H9 (cell line): ENCODE data around the gene OBI1. TPM values are rescaled to one million over a fixed set of nuclear protein-coding genes. Genes with fewer than 3 reads are reported as not detected.

ENCODE experiments used
- DNase-seq: peaks from one replicate; pipeline ENCODE4 v3.0.0-alpha.2; 2017
- H2AFZ ChIP-seq: one replicate; pipeline ENCODE4 v1.6.1; 2013; ENCODE audit warnings: mild to moderate bottlenecking, low read length, control low read depth, moderate library complexity
- H2AK5ac ChIP-seq: 2 replicates; pipeline ENCODE4 v1.6.1; 2013; ENCODE audit warnings: low read length, control low read depth, mixed read lengths; ENCODE audit not compliant: insufficient read length
- H2BK120ac ChIP-seq: one replicate; pipeline ENCODE4 v1.6.1; 2013; ENCODE audit warnings: low read depth, mild to moderate bottlenecking, low read length, control low read depth, inconsistent platforms; ENCODE audit not compliant: poor library complexity, severe bottlenecking
- H2BK12ac ChIP-seq: 2 replicates; pipeline ENCODE4 v1.6.1; 2013; ENCODE audit warnings: low read length, control low read depth, mixed read lengths, low read depth; ENCODE audit not compliant: insufficient read length
- H2BK15ac ChIP-seq: 2 replicates; pipeline ENCODE4 v1.6.1; 2013; ENCODE audit warnings: low read depth, low read length, control low read depth
- H2BK20ac ChIP-seq: one replicate; pipeline ENCODE4 v1.6.1; 2013; ENCODE audit warnings: low read depth, mild to moderate bottlenecking, low read length, control low read depth, inconsistent platforms; ENCODE audit not compliant: poor library complexity, severe bottlenecking
- H2BK5ac ChIP-seq: 2 replicates; pipeline ENCODE4 v1.6.1; 2013; ENCODE audit warnings: low read length, control low read depth, mixed read lengths; ENCODE audit not compliant: insufficient read length
- H3K14ac ChIP-seq: 2 replicates; pipeline ENCODE4 v1.6.1; 2013; ENCODE audit warnings: low read length, control low read depth; ENCODE audit not compliant: insufficient read depth
- H3K18ac ChIP-seq: 2 replicates; pipeline ENCODE4 v1.6.1; 2013; ENCODE audit warnings: low read depth, mild to moderate bottlenecking, mixed read lengths, low read length, control low read depth; ENCODE audit not compliant: insufficient read length
- H3K23ac ChIP-seq: 2 replicates; pipeline ENCODE4 v1.6.1; 2013; ENCODE audit warnings: low read length, control low read depth, mixed read lengths, low read depth; ENCODE audit not compliant: insufficient read length
- H3K23me2 ChIP-seq: 2 replicates; pipeline ENCODE4 v1.6.1; 2013; ENCODE audit warnings: low read depth, mild to moderate bottlenecking, mixed read lengths, low read length, control low read depth; ENCODE audit not compliant: insufficient read length, poor library complexity, severe bottlenecking
- H3K27ac ChIP-seq: 2 replicates; pipeline ENCODE4 v1.5.1; 2013; ENCODE audit warnings: low read length, control low read depth, mixed read lengths, low read depth; ENCODE audit not compliant: insufficient read length
- H3K27me3 ChIP-seq: 2 replicates; pipeline ENCODE4 v1.6.1; 2013; ENCODE audit warnings: low read length, control low read depth, inconsistent platforms; ENCODE audit not compliant: insufficient read depth
- H3K4ac ChIP-seq: 2 replicates; pipeline ENCODE4 v1.6.1; 2013; ENCODE audit warnings: low read depth, mild to moderate bottlenecking, control low read depth, inconsistent platforms, low read length, moderate library complexity
- H3K4me1 ChIP-seq: 2 replicates; pipeline ENCODE4 v1.6.1; 2013; ENCODE audit warnings: low read length, control low read depth, inconsistent platforms; ENCODE audit not compliant: insufficient read depth
- H3K4me2 ChIP-seq: 2 replicates; pipeline ENCODE4 v1.6.1; 2013; ENCODE audit warnings: low read length, control low read depth, mixed read lengths; ENCODE audit not compliant: insufficient read length, insufficient read depth
- H3K56ac ChIP-seq: 2 replicates; pipeline ENCODE4 v1.6.1; 2013; ENCODE audit warnings: low read depth, mild to moderate bottlenecking, mixed read lengths, low read length, control low read depth; ENCODE audit not compliant: insufficient read length
- H3K79me1 ChIP-seq: 2 replicates; pipeline ENCODE4 v1.6.1; 2013; ENCODE audit warnings: low read depth, mild to moderate bottlenecking, moderate library complexity, low read length, control low read depth, inconsistent platforms; ENCODE audit not compliant: insufficient read depth, poor library complexity, severe bottlenecking
- H3K79me2 ChIP-seq: 2 replicates; pipeline ENCODE4 v1.6.1; 2013; ENCODE audit warnings: low read length, control low read depth, inconsistent platforms; ENCODE audit not compliant: insufficient read depth
- H3K9ac ChIP-seq: 2 replicates; pipeline ENCODE4 v1.6.1; 2013; ENCODE audit warnings: low read length, control low read depth, mixed read lengths; ENCODE audit not compliant: insufficient read length; ENCODE audit errors: extremely low read depth
- H3K9me3 ChIP-seq: one replicate; pipeline ENCODE4 v1.6.1; 2013; ENCODE audit warnings: low read depth, low read length, inconsistent platforms; ENCODE audit not compliant: control insufficient read depth
- H3T11ph ChIP-seq: one replicate; pipeline ENCODE4 v1.6.1; 2013; ENCODE audit warnings: mild to moderate bottlenecking, low read length, control low read depth, inconsistent platforms
- H4K20me1 ChIP-seq: one replicate; pipeline ENCODE4 v1.6.1; 2013; ENCODE audit not compliant: control insufficient read depth, insufficient read length, insufficient read depth
- H4K5ac ChIP-seq: 2 replicates; pipeline ENCODE4 v1.6.1; 2013; ENCODE audit warnings: low read depth, mild to moderate bottlenecking, mixed read lengths, low read length, control low read depth; ENCODE audit not compliant: insufficient read length
- H4K8ac ChIP-seq: replicated peaks from 2 replicates; pipeline ENCODE4 v1.6.1; 2013; ENCODE audit warnings: low read length, control low read depth, mixed read lengths, low read depth; ENCODE audit not compliant: insufficient read length
- H4K91ac ChIP-seq: 2 replicates; pipeline ENCODE4 v1.6.1; 2013; ENCODE audit warnings: low read depth, mild to moderate bottlenecking, moderate library complexity, mixed read lengths, low read length, control low read depth; ENCODE audit not compliant: insufficient read length
- H3K27ac Mint-ChIP-seq, 3 experiments: 2 replicates in 2 of 3; 3 replicates in 1 of 3; pipeline ENCODE4 v1.8.0; 2020 to 2021; ENCODE audit warnings: mixed read lengths in 3 of 3, mild to moderate bottlenecking in 1 of 3, moderate library complexity in 1 of 3
- H3K27me3 Mint-ChIP-seq: 2 replicates; pipeline ENCODE4 v1.8.0; 2021; ENCODE audit warnings: low read depth, mild to moderate bottlenecking, moderate library complexity, mixed read lengths
- H3K36me3 Mint-ChIP-seq, 3 experiments: 2 replicates in 2 of 3; 3 replicates in 1 of 3; pipeline ENCODE4 v1.8.0; 2020 to 2021; ENCODE audit warnings: low read depth in 3 of 3, mixed read lengths in 3 of 3; ENCODE audit not compliant: insufficient read depth in 1 of 3
- H3K4me1 Mint-ChIP-seq, 2 experiments: 2 replicates each; pipeline ENCODE4 v1.8.0; 2020; ENCODE audit warnings: mixed read lengths in 2 of 2
- H3K4me3 Mint-ChIP-seq, 2 experiments: 2 replicates in 1 of 2; 3 replicates in 1 of 2; pipeline ENCODE4 v1.8.0; 2020 to 2021; ENCODE audit warnings: mild to moderate bottlenecking in 2 of 2, mixed read lengths in 2 of 2, moderate library complexity in 1 of 2
- H3K9me3 Mint-ChIP-seq, 2 experiments: 2 replicates in 1 of 2; 3 replicates in 1 of 2; pipeline ENCODE4 v1.8.0; 2020; ENCODE audit warnings: mild to moderate bottlenecking in 2 of 2, mixed read lengths in 2 of 2, moderate library complexity in 1 of 2
- WGBS: extraction: QIAGEN DNeasy Blood & Tissue Kit; methylation state at CpG from one replicate; pipeline ENCODE4 v1.1.7; 2013; ENCODE audit warnings: missing lambda C conversion rate, low lambda C conversion rate, mixed read lengths; ENCODE audit not compliant: insufficient read length; ENCODE audit errors: extremely low coverage; 5-methylcytosine and 5-hydroxymethylcytosine counted together
- total RNA-seq: library from RNA; stranded (reverse); gene quantifications from 2 replicates; pipeline ENCODE4 v1.2.1, GENCODE V29; 2021
- TF ChIP-seq, protein P1 (sequence below): fragments of 200-600 bp; sonication (generic); conservative IDR thresholded peaks from 3 replicates; pipeline ENCODE4 v1.8.0; 2021; ENCODE audit warnings: antibody characterized with exemption, mild to moderate bottlenecking

OBI1 gene
- total RNA-seq, 1 experiment from 2014 or later = 24.4 TPM

DNA sequence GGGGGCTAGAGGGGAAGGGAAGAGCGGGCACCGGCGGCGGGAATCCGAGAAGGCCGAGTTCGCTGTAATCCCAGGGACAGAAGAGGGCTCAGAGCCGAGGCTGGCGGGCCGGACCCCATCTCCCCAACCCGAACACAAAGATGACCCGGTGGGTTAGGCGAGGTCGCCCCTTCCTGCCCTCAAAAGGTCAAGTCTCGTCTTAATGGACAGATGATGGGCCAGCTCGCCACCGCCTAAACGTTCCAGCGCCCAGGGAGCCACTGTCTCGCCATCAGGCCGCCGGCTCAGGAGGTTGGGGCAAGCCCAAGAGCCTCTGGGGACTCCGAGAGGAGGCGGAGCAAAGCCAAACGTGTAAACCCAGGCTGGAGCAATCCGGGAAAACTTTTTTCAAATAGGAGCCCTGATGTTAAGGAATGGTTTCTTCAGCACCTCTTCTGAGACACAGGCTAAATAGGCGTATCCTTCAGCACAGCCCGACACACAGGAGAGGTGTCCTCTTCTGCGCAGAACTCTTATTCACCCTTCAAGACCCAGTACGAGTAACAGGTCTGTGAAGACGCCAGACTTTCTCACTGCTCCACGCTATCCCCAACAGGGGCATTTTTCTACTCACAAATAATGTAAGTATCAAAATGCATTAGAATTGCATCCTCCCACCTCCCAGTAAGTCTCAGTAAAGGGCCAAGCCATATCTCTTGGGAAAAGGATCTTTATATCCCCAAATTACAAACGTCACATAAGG is 49.3 kb downstream of the OBI1 start:
- Mint-ChIP-seq H3K27me3 (peaks cover 92% of the 10 kb centered on the region), H3K36me3 (peaks cover 0 to 5% (median 3%) of the 10 kb centered on the region in 3 experiments; a peak in 3 of 7 replicates), H3K4me3 (peak overlapping the region; percentile 60 to 82), H3K27ac (no peak overlapping the region; a peak in 1 of 7 replicates), H3K4me1 (peaks cover 29 to 49% of the 10 kb centered on the region in 2 experiments), H3K9me3 (peaks cover 0 to 3% of the 10 kb centered on the region in 2 experiments; a peak in 1 of 5 replicates)
- Histone ChIP-seq H4K20me1 (no peaks in the 10 kb centered on the region), H3K4ac (no peak overlapping the region), H3K27me3 (peaks cover 68% of the 10 kb centered on the region), H3K9ac (no peak overlapping the region), H3K23me2 (peaks cover 9% of the 10 kb centered on the region), H3K9me3 (no peaks in the 10 kb centered on the region), H3K79me1 (no peaks in the 10 kb centered on the region), H4K91ac (no peak overlapping the region), H3K56ac (no peak overlapping the region), H2BK20ac (no peak overlapping the region), H3K23ac (no peak overlapping the region), H3K27ac (no peak overlapping the region), H3K14ac (no peak overlapping the region), H3K79me2 (no peaks in the 10 kb centered on the region), H3K4me1 (no peaks in the 10 kb centered on the region), H3K18ac (no peak overlapping the region), H4K5ac (no peak overlapping the region), H2BK120ac (no peak overlapping the region), H2BK5ac (no peak overlapping the region), H2AFZ (no peak overlapping the region), H2AK5ac (no peak overlapping the region), H3K4me2 (peak overlapping the region; percentile 48), H4K8ac (no peak overlapping the region), H3T11ph (no peak overlapping the region), H2BK12ac (no peak overlapping the region), H2BK15ac (no peak overlapping the region)
- no CpG with 5 or more reads among the region's 33 CpGs for whole genome bisulfite sequencing
- DNase-seq = peak; percentile 72
- TF ChIP-seq, protein P1, sequence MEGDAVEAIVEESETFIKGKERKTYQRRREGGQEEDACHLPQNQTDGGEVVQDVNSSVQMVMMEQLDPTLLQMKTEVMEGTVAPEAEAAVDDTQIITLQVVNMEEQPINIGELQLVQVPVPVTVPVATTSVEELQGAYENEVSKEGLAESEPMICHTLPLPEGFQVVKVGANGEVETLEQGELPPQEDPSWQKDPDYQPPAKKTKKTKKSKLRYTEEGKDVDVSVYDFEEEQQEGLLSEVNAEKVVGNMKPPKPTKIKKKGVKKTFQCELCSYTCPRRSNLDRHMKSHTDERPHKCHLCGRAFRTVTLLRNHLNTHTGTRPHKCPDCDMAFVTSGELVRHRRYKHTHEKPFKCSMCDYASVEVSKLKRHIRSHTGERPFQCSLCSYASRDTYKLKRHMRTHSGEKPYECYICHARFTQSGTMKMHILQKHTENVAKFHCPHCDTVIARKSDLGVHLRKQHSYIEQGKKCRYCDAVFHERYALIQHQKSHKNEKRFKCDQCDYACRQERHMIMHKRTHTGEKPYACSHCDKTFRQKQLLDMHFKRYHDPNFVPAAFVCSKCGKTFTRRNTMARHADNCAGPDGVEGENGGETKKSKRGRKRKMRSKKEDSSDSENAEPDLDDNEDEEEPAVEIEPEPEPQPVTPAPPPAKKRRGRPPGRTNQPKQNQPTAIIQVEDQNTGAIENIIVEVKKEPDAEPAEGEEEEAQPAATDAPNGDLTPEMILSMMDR = no peak
